AG08395 (cell line): Measurements from ENCODE around the gene STK32C.

Experiments used
- DNase-seq: peaks from one replicate; pipeline ENCODE4 v3.0.0; 2012; ENCODE audit warnings: mixed read lengths, low spot score

Gene STK32C

GRCh38 chr10:132265890-132266496 is 41.8 kb downstream of the STK32C start:
- no peak for DNase-seq

GRCh38 chr10:132264966-132265889 is 42.5 kb downstream of the STK32C start:
- peak; percentile 73 for DNase-seq

- DNase-seq = no peak
Measured at GRCh38 chr10:132264306-132264950, 43.3 kb downstream of the STK32C start.

- no peak for DNase-seq
Measured at GRCh38 chr10:132263866-132264265, 43.9 kb downstream of the STK32C start.

- no peak for DNase-seq
Measured at GRCh38 chr10:132259702-132260482, 47.9 kb downstream of the STK32C start.

GRCh38 chr10:132258423-132258822 is 49.3 kb downstream of the STK32C start:
- DNase-seq = no peak

- no peak for DNase-seq
Measured at GRCh38 chr10:132257907-132258306, 49.8 kb downstream of the STK32C start.

- peak; percentile 93 for DNase-seq
Measured at GRCh38 chr10:132257271-132257670, 50.5 kb downstream of the STK32C start.

- DNase-seq = no peak
Measured at GRCh38 chr10:132256866-132257265, 50.9 kb downstream of the STK32C start.

- no peak for DNase-seq
Measured at GRCh38 chr10:132255489-132256344, 52.0 kb downstream of the STK32C start.

GRCh38 chr10:132254841-132255240 is 52.9 kb downstream of the STK32C start:
- DNase-seq = no peak

GRCh38 chr10:132253092-132253687 is 54.6 kb downstream of the STK32C start:
- no peak for DNase-seq

GRCh38 chr10:132252412-132252811 is 55.3 kb downstream of the STK32C start:
- DNase-seq = no peak

GRCh38 chr10:132251928-132252327 is 55.8 kb downstream of the STK32C start:
- no peak for DNase-seq

GRCh38 chr10:132250481-132251475 is 57.0 kb downstream of the STK32C start:
- DNase-seq = no peak

GRCh38 chr10:132249824-132250375 is 57.9 kb downstream of the STK32C start:
- DNase-seq = no peak

GRCh38 chr10:132249226-132249724 is 58.5 kb downstream of the STK32C start:
- DNase-seq = no peak

- DNase-seq = peak; percentile 71
Measured at GRCh38 chr10:132248455-132249225, 59.1 kb downstream of the STK32C start.
